Omental fat pad (tissue), 4 donors: ENCODE data around the gene IL1RAPL1. TPM values are rescaled to one million over a fixed set of nuclear protein-coding genes. Genes with fewer than 3 reads are reported as not detected.

ENCODE experiments used
- ATAC-seq: fragments of 150-250 bp; one replicate; pipeline ENCODE4 v1.9.1; 2016; ENCODE audit warnings: mild to moderate bottlenecking, moderate library complexity; ENCODE audit not compliant: low FRiP score
- DNase-seq: peaks from one replicate; pipeline ENCODE4 v3.0.0-alpha.2; 2019; ENCODE audit warnings: low spot score
- CTCF ChIP-seq, 3 donors: fragments of 450-650 bp; IDR thresholded peaks; one replicate each; pipeline ENCODE4 v1.5.1; 2016 to 2017; ENCODE audit warnings: antibody characterized with exemption in 3 of 3, mild to moderate bottlenecking in 3 of 3, moderate library complexity in 2 of 3
- total RNA-seq, 4 donors: library from RNA; depleted of rRNA; stranded (reverse); fragments of >200 nt; gene quantifications; one replicate each; pipeline ENCODE4 v1.1.0, GENCODE V29; 2016

IL1RAPL1 gene
- total RNA-seq, 4 donors from 2014 or later = 0.13 to 0.93 (median 0.42) TPM

GRCh38 chrX:29530501-29530900 is 943.3 kb downstream of the IL1RAPL1 start:
- no peak for DNase-seq

GRCh38 chrX:29531336-29531735 is 944.1 kb downstream of the IL1RAPL1 start:
- no peak for DNase-seq
- TF ChIP-seq CTCF (IDR thresholded peaks at IDR 0.05) = no peak
- ATAC-seq = no peak

More at GRCh38 chrX:29530501-29530900, 943.3 kb downstream of the IL1RAPL1 start:
- TF ChIP-seq CTCF (IDR thresholded peaks at IDR 0.05) = no peak
- ATAC-seq = no peak

GRCh38 chrX:29535212-29536162 is 948.2 kb downstream of the IL1RAPL1 start:
- ATAC-seq (no peak), DNase-seq (no peak)
- TF ChIP-seq CTCF (IDR thresholded peaks at IDR 0.05) = no peak

GRCh38 chrX:29541038-29541437 is 953.8 kb downstream of the IL1RAPL1 start:
- no peak for DNase-seq
- no peak for TF ChIP-seq CTCF (IDR thresholded peaks at IDR 0.05)
- ATAC-seq = no peak

GRCh38 chrX:29542152-29542551 is 954.9 kb downstream of the IL1RAPL1 start:
- DNase-seq (no peak), ATAC-seq (no peak)
- no peak for TF ChIP-seq CTCF (IDR thresholded peaks at IDR 0.05)

- no peak for DNase-seq
- no peak for TF ChIP-seq CTCF (IDR thresholded peaks at IDR 0.05)
- no peak for ATAC-seq
Measured at GRCh38 chrX:29545878-29546277, 958.6 kb downstream of the IL1RAPL1 start.

- TF ChIP-seq CTCF (IDR thresholded peaks at IDR 0.05) = no peak
- no peak for DNase-seq
- no peak for ATAC-seq
Measured at GRCh38 chrX:29547877-29548276, 960.6 kb downstream of the IL1RAPL1 start.
